C4-2B (cell line): ENCODE results near the gene OR4B1.
"Not testable (repeated sequence)": the region's sequence is repeated elsewhere in the genome, so short reads cannot be mapped to it uniquely, and the experiment has no call there.

Experiments used
- H3K27ac ChIP-seq: fragments of 450-650 bp; 2 replicates; pipeline ENCODE4 v1.5.1; 2017
- CTCF ChIP-seq: fragments of 450-650 bp; conservative IDR thresholded peaks from 2 replicates; pipeline ENCODE4 v1.5.1; 2017; ENCODE audit warnings: mild to moderate bottlenecking
- ZFX ChIP-seq: fragments of 450-650 bp; IDR thresholded peaks from 2 replicates; pipeline ENCODE4 v1.6.1; 2017

OR4B1 gene

DNA sequence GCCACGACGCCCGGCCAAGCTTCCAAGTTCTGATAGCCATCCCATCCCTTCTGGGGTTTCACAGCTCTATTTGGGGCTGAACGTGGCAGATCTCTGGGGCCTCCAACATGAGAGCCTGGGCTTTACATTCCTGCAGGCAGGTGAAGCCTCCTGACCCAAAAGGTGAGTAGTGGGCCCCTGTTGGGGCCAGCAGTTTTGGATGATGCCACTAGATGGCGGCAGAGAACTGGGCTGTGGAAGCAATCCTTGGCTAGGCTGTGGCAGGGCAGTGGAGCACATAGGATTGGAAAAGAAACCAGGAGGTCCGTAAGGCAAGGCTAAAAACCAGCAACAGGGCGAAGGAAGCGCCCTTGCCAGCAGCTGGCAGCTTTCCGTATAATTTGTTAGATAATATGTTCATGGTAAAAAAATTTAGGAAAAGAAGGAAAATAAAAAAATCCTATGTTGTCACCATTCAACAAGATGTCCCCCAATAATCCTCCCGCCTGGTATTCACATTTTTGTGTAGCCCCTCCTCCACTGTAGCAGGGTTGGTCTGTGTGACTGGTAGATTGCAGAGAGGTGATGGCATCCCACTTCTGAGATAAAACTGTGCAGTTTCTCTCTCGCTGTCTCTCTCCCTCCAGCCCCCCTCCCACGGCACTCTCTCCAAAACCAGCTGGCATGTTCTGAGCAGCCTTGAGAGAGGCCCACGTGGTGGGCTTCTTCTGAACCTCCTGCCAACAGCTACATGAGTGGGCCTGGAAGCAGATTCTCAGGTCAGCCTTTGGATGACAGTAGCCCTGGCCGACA lies 43.6 kb upstream of the OR4B1 start:
- no peak for TF ChIP-seq ZFX
- peak; percentile 98 for TF ChIP-seq CTCF

DNA sequence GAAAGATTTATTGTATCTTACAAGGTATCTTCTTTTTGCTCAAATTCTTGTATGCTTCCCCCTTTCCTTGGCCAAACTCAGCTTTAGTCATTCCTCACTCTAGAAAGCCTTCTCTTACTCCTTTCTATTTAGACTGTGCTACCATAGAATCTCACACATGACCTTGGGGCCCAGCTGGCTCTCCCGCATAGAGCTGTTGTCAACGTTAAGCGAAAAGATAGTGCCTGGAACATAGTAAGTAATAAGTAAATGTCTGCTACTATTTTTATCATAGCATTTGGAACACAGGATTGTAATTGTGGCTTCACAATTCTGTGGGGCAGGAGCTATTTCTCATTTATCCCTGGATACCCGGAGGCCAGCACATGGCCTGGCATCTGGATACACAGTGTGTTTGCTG lies 38.9 kb upstream of the OR4B1 start:
- no peak for TF ChIP-seq ZFX
- TF ChIP-seq CTCF: no peak
- no peak overlapping the region for H3K27ac ChIP-seq

More for the DNA sequence above, 43.6 kb upstream of the OR4B1 start:
- no peak overlapping the region for H3K27ac ChIP-seq

- no peak overlapping the region for H3K27ac ChIP-seq
- no peak for TF ChIP-seq ZFX
Observed at GRCh38 chr11:48180627-48181026, 36.0 kb upstream of the OR4B1 start.

DNA sequence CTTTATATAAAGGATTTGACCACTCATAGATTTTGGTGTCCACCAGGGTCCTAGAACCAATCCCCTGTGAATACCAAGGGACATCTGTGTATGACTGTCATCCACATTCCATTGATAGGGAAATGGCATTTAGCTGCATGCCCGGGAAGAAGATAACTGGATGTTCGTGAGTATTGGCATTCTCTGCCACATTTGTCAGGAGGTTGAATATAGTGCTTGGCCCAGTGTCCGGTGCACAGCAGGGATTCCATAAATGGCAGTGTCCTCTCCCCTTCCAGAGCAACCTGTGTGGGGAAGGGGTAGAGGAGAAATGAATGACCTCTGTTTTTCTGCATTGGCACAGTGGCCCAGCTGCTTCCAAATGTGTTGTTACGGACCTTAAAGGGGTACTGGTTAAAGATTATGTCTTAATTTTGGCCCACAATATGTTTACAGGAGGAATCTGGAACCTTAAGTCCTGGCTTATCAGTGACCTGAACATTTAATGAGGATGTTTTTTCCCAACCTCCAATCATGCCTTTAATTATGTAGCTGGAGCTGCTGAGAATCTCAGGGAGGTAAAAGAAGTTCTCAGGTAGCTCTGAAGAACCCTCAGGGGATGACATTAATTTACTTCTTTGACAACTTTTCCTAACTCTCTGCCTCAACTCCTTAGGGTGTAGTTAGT lies 33.6 kb upstream of the OR4B1 start:
- no peak overlapping the region for H3K27ac ChIP-seq
- no peak for TF ChIP-seq ZFX
- TF ChIP-seq CTCF: no peak

DNA sequence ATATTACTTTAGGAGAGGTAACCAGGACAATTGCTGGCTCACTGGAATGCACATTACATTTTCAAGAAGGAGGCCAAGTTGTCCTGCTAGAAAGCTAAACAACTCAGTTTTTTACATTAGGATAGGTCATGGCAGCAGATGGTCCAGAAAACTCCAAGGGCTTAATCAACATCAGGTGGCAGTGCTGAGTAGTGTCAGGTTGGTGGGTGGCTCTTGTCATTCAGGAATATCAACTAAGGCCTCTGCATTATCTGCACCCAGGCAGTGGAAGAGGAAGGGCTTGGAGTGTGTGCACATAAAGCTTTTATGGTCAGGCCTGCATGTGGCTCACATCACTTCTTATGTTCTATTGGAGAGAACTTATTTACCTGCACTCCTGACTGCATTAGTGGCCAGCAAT lies 32.2 kb upstream of the OR4B1 start:
- H3K27ac ChIP-seq: no peak overlapping the region
- TF ChIP-seq CTCF (peak; percentile 29), ZFX (no peak)

DNA sequence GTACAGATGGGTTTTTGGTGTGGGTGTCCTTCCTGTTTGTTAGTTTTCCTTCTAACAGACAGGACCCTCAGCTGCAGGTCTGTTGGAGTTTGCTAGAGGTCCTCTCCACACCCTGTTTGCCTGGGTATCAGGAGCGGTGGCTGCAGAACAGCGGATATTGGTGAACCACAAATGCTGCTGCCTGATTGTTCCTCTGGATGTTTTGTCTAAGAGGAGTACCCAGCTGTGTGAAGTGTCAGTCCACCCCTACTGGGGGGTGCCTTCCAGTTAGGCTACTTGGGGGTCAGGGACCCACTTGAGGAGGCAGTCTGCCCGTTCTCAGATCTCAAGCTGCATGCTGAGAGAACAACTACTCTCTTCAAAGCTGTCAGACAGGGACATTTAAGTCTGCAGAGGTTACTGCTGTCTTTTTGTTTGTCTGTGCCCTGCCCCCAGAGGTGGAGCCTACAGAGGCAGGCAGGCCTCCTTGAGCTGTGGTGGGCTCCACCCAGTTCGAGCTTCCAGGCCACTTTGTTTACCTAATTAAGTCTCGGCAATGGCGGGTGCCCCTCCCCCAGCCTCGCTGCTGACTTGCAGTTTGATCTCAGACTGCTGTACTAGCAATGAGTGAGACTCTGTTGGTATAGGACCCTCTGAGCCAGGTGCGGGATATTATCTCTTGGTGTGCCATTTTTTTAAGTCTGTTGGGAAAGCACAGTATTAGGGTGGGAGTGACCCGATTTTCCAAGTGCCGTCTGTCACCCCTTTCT lies 25.5 kb upstream of the OR4B1 start:
- not testable (repeated sequence) for H3K27ac ChIP-seq

DNA sequence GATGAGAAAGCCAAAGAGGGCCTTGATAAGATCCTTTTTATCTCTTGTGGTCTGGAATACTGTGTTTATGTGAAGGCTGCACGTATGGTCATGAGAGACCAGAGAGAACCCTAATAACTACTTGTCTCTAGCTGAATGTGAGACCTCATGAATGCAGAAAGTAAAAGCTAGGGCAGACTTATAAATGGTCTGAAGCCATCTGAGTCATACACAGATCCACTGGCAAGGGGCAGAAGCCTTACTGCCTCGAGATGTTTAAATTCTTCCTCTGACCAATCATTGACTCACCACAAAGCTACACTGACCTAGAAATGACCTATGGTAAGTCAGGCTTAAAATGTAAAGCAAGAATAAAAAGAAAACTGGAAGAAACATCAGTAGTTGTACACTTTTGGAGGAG lies 22.7 kb upstream of the OR4B1 start:
- no peak for TF ChIP-seq ZFX
- no peak for TF ChIP-seq CTCF
- no peak overlapping the region for H3K27ac ChIP-seq

DNA sequence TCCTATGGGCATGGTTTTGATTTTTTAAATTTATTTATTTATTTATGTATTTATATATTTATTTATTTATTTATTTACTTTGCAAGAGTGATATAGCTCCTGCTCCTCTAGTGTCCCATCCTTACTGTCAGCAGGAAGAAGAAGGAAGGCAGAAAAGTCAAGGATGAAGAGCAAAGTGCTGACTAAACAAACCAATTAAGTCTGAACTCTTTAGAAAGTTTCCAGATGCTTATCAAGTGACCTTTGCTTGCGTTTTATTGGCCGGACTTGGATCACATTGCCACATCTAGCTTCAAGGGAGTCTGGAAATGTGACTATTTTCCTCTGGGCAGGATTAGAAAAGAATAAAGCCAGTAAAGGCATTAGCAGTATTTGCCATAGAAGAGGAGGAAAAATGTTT lies 8.7 kb upstream of the OR4B1 start:
- H3K27ac ChIP-seq: no peak overlapping the region
- TF ChIP-seq ZFX (no peak), CTCF (no peak)
